Medulla oblongata (tissue), 1 donor: ENCODE measurements around the gene ADRA1B.
"Not testable (repeated sequence)": the region's sequence is repeated elsewhere in the genome, so short reads cannot be mapped to it uniquely, and the experiment has no call there.

Source experiments
- DNase-seq: peaks from one replicate; pipeline ENCODE4 v3.0.0-alpha.2; 2015; ENCODE audit errors: extremely low spot score

ADRA1B gene

GRCh38 chr5:159969966-159970365 lies 53.7 kb downstream of the ADRA1B start:
- DNase-seq = no peak

- no peak for DNase-seq
Observed at GRCh38 chr5:159971038-159971437, 54.8 kb downstream of the ADRA1B start.

DNA sequence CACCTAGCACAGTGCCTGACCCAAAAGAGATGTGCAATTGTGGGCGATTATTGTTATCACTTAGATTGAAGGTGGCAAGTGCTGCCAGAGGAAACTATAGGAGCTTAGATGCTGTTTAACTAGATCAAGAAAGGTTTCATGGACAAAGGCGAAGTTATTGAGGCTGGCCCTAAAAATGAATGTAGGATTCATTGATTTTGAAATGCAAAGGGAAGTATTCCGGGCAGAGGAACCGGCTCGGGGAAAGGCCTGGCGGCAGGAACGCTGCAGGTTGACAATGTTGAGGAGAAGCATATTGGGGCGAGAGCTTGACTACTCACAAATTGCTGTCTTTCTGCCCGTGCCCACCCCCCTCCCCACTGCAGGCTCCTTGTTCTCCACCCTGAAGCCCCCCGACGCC lies 55.2 kb downstream of the ADRA1B start:
- DNase-seq = no peak

- no peak for DNase-seq
Observed at GRCh38 chr5:159971931-159972461, 55.7 kb downstream of the ADRA1B start.

DNA sequence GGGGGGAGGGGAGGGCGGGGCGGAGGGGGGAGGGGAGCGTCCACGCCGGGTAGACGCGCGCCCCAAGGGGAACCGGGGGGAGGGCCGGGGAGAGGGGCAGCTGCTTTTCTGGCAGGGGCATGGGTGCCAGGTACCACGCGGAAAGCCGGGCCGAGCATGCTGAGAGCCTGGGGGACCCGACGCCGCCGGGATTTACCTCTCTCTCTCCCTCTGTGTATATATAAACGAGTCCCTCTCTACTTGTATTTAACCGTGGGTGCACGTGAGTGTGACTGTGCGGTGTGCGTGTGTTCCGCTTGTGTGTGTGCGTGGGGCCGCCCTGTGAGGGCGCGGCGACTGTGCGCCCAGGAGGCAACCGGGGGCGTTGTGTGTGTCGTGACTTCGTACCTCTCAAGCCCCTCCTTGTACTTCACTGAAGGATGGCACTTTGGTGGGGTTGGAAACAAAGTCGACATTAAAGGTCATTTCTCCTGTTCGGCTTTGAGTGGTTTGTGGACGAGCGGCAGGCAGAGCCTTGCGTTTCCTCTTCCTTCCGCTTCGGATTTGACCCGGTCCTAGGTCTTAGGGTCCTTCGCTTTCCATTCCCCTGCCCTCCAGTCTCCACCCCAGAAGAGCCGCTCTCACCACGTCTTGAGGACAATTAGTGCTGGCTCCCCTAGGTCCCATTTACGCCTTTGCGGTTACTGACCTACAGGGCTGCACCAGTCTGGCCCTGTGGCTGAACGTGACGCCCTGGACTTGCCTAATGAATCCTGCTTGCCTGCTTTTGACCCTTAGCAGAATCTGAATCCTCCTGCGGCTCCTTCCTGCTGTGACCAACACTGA lies 56.5 kb downstream of the ADRA1B start:
- no peak for DNase-seq

DNA sequence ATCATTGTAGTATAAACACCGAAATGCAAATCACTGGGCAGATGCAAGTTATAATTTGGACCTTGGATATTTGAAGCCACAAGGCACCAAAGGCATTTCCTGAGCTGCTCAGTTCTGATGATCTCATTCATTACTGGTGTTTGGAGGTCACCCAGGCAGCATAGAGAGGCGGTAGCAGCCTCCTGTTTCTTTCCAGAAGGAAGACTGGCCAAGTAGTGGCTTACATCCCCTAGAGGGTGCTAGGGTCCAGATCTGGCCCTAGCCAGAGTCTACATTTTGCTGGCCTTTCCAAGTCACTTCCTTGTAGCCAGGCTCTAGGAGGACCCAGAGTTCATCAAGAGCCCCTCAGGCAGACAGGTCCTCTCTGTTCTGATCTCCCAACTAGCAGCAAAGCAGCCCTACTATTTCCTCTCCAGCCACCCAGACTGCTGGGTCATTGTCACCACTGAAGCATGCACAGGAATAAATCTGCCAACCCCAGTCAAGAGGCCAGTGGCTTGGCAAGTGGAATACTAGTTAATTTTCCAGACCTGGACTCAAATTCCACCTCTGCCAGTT lies 59.3 kb downstream of the ADRA1B start:
- no peak for DNase-seq

DNA sequence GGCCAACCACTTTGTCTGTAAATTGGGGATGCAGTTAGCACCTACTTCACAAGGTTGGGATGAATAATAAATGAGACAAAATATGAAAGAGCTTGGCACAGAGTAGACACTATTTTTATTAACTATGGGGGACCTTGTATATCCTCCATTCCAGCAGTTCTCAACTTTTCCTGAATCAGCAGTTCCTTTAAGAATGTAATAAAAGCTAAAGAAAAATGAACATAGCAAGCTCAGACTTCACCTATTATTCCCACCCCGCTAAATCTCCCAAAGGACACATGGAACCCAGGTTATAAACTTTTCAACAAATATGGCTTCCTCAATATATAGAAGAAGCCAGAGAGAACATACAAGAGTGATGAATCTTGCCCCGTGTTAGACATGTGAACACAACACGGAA lies 60.6 kb downstream of the ADRA1B start:
- no peak for DNase-seq

DNA sequence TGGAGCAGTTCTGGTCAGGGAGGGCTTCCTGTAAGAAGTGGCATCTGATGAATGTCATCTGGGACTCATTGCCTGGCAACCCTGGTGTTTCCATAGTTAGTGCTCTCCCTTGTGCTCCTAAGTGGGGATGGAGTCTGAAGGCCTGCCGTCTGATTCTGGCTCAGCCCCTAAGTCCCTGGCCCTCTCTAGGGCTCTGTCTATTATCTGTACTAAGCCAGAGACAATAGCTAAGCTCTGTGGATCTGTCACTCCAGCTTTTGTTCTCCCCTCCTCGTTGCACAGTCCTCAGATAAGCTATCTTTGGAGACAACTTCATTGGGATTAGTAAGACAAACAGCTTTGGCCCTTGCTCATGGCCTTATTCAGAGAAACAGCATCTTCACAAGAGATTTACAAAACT lies 62.1 kb downstream of the ADRA1B start:
- no peak for DNase-seq

- no peak for DNase-seq
Observed at GRCh38 chr5:159982421-159983173, 66.3 kb downstream of the ADRA1B start.

GRCh38 chr5:159987031-159987674 lies 70.9 kb downstream of the ADRA1B start:
- peak; percentile 69 for DNase-seq

GRCh38 chr5:159990506-159990905 lies 74.2 kb downstream of the ADRA1B start:
- DNase-seq = no peak

DNA sequence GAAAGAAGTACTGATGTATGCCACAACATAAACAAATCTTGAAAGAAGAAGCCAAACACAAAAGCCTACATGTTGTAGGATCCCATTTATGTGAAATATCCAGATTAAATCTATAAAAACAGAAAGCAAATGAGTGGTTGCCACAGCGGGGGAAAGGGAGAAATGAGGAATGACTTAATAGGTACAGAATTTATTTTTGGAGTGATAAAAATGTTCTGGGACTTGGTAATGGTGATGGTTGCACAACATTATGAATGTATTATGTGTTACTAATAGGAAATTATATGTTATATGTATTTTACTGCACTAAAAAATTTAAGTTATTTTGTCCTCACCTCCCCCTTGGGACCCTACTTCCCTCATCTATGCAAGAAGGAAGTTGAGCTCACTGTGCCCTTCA lies 76.3 kb downstream of the ADRA1B start:
- DNase-seq = no peak

- no peak for DNase-seq
Observed at GRCh38 chr5:159993194-159993593, 76.9 kb downstream of the ADRA1B start.

GRCh38 chr5:159995907-159996306 lies 79.6 kb downstream of the ADRA1B start:
- DNase-seq = no peak

DNA sequence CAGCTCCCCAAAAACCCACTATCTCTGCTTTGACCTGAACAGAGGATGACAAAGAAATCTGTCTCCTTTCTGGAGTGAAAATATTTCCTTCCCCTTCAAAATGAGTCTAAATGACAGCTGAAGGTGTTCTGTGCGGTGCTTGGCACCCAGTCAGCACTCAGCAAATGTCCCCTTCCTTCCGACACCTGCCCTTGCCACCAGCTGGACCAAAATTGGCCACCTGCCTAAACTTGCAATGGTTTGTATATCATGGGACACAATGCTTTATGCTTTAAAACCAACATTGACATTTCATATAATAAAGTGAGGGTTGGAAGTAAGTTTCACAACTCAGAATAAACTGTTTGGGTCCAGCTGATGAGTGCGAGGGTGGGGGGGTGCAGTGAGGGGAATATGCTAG lies 85.2 kb downstream of the ADRA1B start:
- DNase-seq = no peak

- DNase-seq = no peak
Observed at GRCh38 chr5:160007514-160007913, 91.2 kb downstream of the ADRA1B start.

DNA sequence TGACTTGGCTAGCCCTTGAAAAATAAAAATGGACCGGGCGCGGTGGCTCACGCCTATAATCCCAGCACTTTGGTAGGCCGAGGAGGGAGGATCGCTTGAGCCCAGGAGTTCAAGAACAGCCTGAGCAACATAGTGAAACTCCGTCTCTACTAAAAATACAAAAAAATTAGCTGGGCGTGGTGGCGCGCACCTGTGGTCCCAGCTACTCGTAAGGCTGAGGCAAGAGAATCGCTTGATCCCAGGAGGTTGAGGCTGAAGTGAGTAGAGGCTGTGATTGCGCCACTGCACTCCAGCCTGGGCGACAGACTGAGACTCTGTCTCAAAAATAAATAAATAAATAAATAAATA lies 92.2 kb downstream of the ADRA1B start:
- peak; percentile 17 for DNase-seq

- DNase-seq = peak; percentile 100
Observed at GRCh38 chr5:160008877-160009590, 92.8 kb downstream of the ADRA1B start, which contains the start of gene TTC1. TTC1 (plus strand) TSS chr5:160009139; CDS start chr5:160010529, 1,390 bp downstream.

GRCh38 chr5:160009591-160009989 lies 93.3 kb downstream of the ADRA1B start:
- no peak for DNase-seq

- no peak for DNase-seq
Observed at GRCh38 chr5:160011471-160011870, 95.2 kb downstream of the ADRA1B start.

GRCh38 chr5:160014197-160014596 lies 97.9 kb downstream of the ADRA1B start:
- DNase-seq = not testable (repeated sequence)
